Upper lobe of right lung (tissue), 1 donor: Measurements from ENCODE around the gene LRRC41. TPM values are rescaled to one million over a fixed set of nuclear protein-coding genes. Genes with fewer than 3 reads are reported as not detected.

Experiments used
- ATAC-seq: fragments of 200-7000 bp; cut with Tn5 transposase; one replicate; pipeline ENCODE4 v1.9.1; 2020; ENCODE audit warnings: mild to moderate bottlenecking, moderate library complexity
- DNase-seq: peaks from one replicate; pipeline ENCODE4 v3.0.0-alpha.2; 2020
- H3K27ac ChIP-seq: fragments of 200-600 bp; one replicate; pipeline ENCODE4 v1.8.0; 2022
- H3K27me3 ChIP-seq: fragments of 200-600 bp; one replicate; pipeline ENCODE4 v1.8.0; 2022; ENCODE audit warnings: mild to moderate bottlenecking
- H3K36me3 ChIP-seq: fragments of 200-600 bp; one replicate; pipeline ENCODE4 v1.8.0; 2022
- H3K4me1 ChIP-seq: fragments of 200-600 bp; one replicate; pipeline ENCODE4 v1.8.0; 2022
- H3K4me3 ChIP-seq: fragments of 200-600 bp; one replicate; pipeline ENCODE4 v1.8.0; 2022; ENCODE audit warnings: mild to moderate bottlenecking
- H3K9me3 ChIP-seq: fragments of 200-600 bp; one replicate; pipeline ENCODE4 v1.8.0; 2022
- intact Hi-C: fragments of 100-400 bp; cut with DNase I; formaldehyde crosslinking; loops from one replicate; pipeline ENCODE4 v1.11.0; 2022
- total RNA-seq: library from RNA; stranded (reverse); fragmentation: NEBNext Ultra II Directional; extraction: Animal tissue kit (Norgen Biotek cat#: 25700); gene quantifications from one replicate; pipeline ENCODE4 v1.2.1, GENCODE V29; 2021
- TF ChIP-seq, protein P1 (sequence below): fragments of 200-600 bp; IDR thresholded peaks from one replicate; pipeline ENCODE4 v1.8.0; 2022; ENCODE audit warnings: antibody characterized with exemption
- donor health status: DM: no; HTN: yes; CAD: no; lungs with severe emphysema.

The LRRC41 gene
- total RNA-seq, 1 donor from 2014 or later: 53.6 TPM

DNA sequence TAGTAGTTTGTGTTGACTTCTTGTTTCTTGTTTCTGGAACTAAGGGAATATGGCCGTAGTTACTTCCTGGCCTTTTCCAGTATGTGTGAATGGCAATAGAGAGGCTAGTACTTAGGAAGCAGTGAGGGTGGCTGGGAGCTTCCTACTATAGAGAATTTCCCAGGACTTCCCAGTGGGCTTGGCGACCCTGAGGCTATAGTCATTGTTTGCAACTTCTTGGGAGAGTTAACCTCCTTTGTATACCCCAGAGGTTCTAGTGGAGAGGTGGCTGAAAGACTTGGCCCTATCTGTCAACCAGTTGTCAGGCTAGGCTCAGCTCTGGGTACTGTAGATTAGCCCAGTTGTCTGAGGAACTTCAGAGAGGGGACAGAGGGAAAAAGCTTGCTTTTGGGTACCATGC is 40.3 kb downstream of the LRRC41 start:
- intact Hi-C loops: no loop called here
- H3K4me1 ChIP-seq: no peaks in the 10 kb centered on the region
- no peak overlapping the region for H3K27ac ChIP-seq
- ATAC-seq (no peak), DNase-seq (no peak)
- H3K9me3 ChIP-seq: no peaks in the 10 kb centered on the region
- H3K27me3 ChIP-seq: no peaks in the 10 kb centered on the region
- H3K4me3 ChIP-seq: no peak overlapping the region
- H3K36me3 ChIP-seq: no peaks in the 10 kb centered on the region
- TF ChIP-seq, protein P1, sequence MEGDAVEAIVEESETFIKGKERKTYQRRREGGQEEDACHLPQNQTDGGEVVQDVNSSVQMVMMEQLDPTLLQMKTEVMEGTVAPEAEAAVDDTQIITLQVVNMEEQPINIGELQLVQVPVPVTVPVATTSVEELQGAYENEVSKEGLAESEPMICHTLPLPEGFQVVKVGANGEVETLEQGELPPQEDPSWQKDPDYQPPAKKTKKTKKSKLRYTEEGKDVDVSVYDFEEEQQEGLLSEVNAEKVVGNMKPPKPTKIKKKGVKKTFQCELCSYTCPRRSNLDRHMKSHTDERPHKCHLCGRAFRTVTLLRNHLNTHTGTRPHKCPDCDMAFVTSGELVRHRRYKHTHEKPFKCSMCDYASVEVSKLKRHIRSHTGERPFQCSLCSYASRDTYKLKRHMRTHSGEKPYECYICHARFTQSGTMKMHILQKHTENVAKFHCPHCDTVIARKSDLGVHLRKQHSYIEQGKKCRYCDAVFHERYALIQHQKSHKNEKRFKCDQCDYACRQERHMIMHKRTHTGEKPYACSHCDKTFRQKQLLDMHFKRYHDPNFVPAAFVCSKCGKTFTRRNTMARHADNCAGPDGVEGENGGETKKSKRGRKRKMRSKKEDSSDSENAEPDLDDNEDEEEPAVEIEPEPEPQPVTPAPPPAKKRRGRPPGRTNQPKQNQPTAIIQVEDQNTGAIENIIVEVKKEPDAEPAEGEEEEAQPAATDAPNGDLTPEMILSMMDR: no peak

DNA sequence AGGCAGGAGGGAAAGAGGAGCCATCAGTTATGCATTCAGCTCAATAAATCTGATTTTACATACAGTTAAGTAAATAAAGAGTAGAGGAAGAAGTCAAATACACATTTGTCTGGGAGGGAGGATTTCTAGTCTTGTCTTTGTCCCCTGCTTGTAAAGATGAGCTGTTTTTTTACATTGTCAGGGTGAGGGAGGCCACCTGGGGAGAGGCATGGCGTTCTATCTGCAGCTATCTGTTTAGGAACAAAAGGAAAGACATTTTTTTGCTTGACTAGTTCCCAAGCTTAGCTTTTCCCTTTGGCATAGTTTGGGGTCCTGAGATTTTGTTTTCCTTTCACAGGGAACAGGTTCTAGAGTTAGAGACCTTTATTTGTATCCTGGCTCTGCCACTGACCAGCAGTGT is 40.9 kb downstream of the LRRC41 start:
- intact Hi-C loops: no loop called here

DNA sequence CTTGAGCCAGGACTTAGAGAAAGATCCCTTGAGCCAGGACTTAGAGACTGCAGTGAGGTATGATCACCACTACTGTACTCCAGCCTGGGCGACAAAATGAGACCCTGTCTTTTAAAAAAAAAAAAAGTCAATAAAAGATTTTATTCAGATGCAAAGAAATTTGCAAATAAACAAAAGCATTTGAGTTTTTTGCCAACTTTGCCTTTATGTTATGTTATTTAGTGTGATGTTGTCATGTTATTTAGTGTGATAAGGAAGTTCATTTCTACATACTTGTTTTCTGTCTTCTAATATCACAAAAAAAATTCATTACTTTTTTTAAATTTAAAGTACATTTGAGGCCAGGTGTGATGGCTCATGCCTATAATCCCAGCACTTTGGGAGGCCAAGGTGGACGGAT is 46.9 kb downstream of the LRRC41 start:
- no peak for ATAC-seq
- TF ChIP-seq, protein P1: no peak
- Histone ChIP-seq H3K27me3 (no peaks in the 10 kb centered on the region), H3K9me3 (no peaks in the 10 kb centered on the region), H3K27ac (no peak overlapping the region), H3K4me3 (no peak overlapping the region), H3K4me1 (no peaks in the 10 kb centered on the region), H3K36me3 (no peaks in the 10 kb centered on the region)
- no peak for DNase-seq
- intact Hi-C loops: no loop called here

More for the DNA sequence above, 40.9 kb downstream of the LRRC41 start:
- ATAC-seq (no peak), DNase-seq (no peak)
- Histone ChIP-seq H3K4me1 (no peaks in the 10 kb centered on the region), H3K27ac (no peak overlapping the region), H3K36me3 (no peaks in the 10 kb centered on the region), H3K4me3 (no peak overlapping the region), H3K9me3 (no peaks in the 10 kb centered on the region), H3K27me3 (no peaks in the 10 kb centered on the region)
- TF ChIP-seq, protein P1: no peak

DNA sequence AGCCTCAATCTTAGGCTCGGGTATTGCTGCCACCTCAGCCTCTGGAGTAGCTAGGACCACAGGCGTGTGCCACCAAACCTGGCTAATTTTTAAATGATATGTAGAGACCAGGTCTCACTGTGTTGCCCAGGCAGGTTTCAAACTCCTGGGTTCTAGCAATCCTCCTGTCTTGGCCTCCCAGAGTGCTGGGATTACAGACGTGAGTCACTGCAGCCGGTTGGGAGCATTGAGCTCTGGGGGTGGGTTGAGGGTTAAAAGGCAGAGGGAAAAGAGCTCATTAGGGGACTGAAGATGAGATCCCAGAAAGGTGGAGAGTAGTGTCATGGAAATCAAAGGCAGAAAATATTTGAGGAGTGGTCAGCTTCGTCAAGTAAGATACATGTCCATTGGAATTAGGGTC is 48.7 kb downstream of the LRRC41 start:
- ATAC-seq: no peak
- Histone ChIP-seq H3K4me3 (no peak overlapping the region), H3K4me1 (no peaks in the 10 kb centered on the region), H3K9me3 (no peaks in the 10 kb centered on the region), H3K36me3 (no peaks in the 10 kb centered on the region), H3K27ac (no peak overlapping the region), H3K27me3 (no peaks in the 10 kb centered on the region)
- intact Hi-C loops: no loop called here
- DNase-seq: no peak
- TF ChIP-seq, protein P1: no peak

DNA sequence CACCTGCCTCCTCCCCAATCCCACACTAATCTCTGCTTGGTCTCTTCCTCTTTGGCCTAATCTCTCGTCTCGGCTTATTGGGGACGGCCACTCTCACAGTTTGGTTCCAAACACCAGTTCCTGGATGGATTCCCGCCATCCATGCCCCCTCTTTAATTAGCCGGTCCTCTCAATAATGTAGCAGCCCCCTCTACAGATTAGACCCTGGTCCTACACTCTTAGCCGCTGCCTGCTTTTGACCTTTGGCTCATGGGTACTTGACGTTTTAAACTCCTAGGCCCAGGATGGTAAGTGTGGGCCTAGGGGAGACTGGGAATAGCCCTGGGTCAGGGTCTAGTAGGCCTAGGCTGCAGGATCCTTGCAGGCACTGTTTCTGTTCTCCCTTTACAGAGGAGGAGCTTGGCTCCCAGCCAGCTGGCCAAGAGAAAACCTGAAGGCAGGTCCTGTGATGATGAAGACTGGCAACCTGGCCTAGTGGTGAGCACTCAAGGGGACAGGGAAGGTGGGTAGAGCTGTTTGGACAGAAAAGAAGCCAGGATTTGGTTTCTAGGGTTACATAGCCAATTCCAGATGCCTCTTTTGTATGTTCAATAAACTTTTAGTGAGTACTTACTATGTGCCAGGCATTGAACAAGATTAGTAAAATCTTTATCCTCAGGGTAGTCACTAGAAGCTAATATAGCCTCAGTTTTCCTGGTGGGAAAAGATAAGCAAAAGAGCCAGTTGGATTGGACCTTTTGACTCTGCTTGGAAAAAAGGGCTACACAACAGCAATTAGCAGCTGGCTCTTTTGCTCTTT is 55.1 kb downstream of the LRRC41 start:
- TF ChIP-seq, protein P1: no peak
- peaks cover 14% of the 10 kb centered on the region for H3K4me1 ChIP-seq
- H3K9me3 ChIP-seq: no peaks in the 10 kb centered on the region
- peak overlapping the region; percentile 57 for H3K4me3 ChIP-seq
- no peak for DNase-seq
- H3K27me3 ChIP-seq: no peaks in the 10 kb centered on the region
- H3K36me3 ChIP-seq: no peaks in the 10 kb centered on the region
- intact Hi-C loops: no loop called here
- no peak for ATAC-seq
- no peak overlapping the region for H3K27ac ChIP-seq
